KMS-11 (cell line): Measurements from ENCODE around the gene ADSL.

Experiments used
- H2AFZ ChIP-seq: fragments of 200-600 bp; sonication (generic); 2 replicates; pipeline ENCODE4 v1.6.1; 2016; ENCODE audit warnings: antibody characterized with exemption, mixed run types, low read depth
- H3K27ac ChIP-seq: fragments of 200-600 bp; sonication (generic); 2 replicates; pipeline ENCODE4 v1.6.1; 2016; ENCODE audit warnings: mild to moderate bottlenecking, mixed run types
- H3K27me3 ChIP-seq: fragments of 200-600 bp; sonication (generic); 2 replicates; pipeline ENCODE4 v1.6.1; 2017; ENCODE audit warnings: mild to moderate bottlenecking, low read depth, mixed run types, moderate library complexity; ENCODE audit not compliant: insufficient read depth
- H3K36me3 ChIP-seq: fragments of 200-600 bp; sonication (generic); 2 replicates; pipeline ENCODE4 v1.6.1; 2017; ENCODE audit warnings: mild to moderate bottlenecking, mixed run types; ENCODE audit not compliant: insufficient read depth
- H3K4me1 ChIP-seq: fragments of 200-600 bp; sonication (generic); 2 replicates; pipeline ENCODE4 v1.6.1; 2016; ENCODE audit warnings: mild to moderate bottlenecking, low read depth, mixed run types; ENCODE audit not compliant: poor library complexity, severe bottlenecking
- H3K4me2 ChIP-seq: fragments of 200-600 bp; sonication (generic); 2 replicates; pipeline ENCODE4 v1.7.0; 2016; ENCODE audit warnings: mild to moderate bottlenecking, mixed run types
- H3K4me3 ChIP-seq: fragments of 200-600 bp; sonication (generic); IDR thresholded peaks from 2 replicates; pipeline ENCODE4 v1.6.1; 2017; ENCODE audit warnings: low read depth, low read length, mixed read lengths; ENCODE audit not compliant: insufficient read depth
- H3K79me2 ChIP-seq: fragments of 200-600 bp; sonication (generic); 2 replicates; pipeline ENCODE4 v1.6.1; 2016; ENCODE audit warnings: low read depth, mixed run types; ENCODE audit not compliant: insufficient read depth
- H3K9ac ChIP-seq: fragments of 200-600 bp; sonication (generic); 2 replicates; pipeline ENCODE4 v1.6.1; 2016; ENCODE audit warnings: mild to moderate bottlenecking, mixed run types
- H4K20me1 ChIP-seq: fragments of 200-600 bp; sonication (generic); 2 replicates; pipeline ENCODE4 v1.6.1; 2016; ENCODE audit warnings: mild to moderate bottlenecking, mixed run types; ENCODE audit not compliant: insufficient read depth
- TF ChIP-seq, protein P1 (sequence below): fragments of 200-600 bp; sonication (generic); conservative IDR thresholded peaks from 2 replicates; pipeline ENCODE4 v1.6.1; 2017; ENCODE audit warnings: low read depth, mild to moderate bottlenecking, antibody characterized with exemption, low read length, moderate library complexity, mixed read lengths

Gene ADSL

DNA sequence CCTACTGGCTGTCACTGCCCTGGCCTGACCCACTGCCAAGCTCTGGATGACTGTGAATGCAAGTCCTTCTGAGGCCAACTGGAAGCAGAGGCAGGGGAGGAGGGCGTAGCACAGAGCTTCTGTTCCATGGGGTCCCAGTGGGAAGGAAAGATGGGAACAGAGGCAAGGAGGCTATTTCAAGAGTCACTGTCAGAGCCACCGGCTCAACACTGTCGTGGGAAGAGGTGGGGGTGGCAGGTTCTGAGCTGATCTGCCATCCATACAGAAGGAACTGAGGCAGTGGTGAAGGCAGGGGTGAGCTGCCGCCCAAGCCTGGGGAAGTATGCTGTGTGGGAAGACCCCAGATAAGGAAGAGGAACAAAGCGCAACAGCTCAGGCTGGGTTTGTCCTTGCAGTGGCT is 78.8 kb downstream of the ADSL start:
- Histone ChIP-seq H3K27me3 (no peaks in the 10 kb centered on the region), H3K4me1 (peaks cover 12% of the 10 kb centered on the region), H3K4me2 (no peak overlapping the region), H2AFZ (no peak overlapping the region), H3K36me3 (no peaks in the 10 kb centered on the region), H4K20me1 (no peaks in the 10 kb centered on the region), H3K27ac (no peak overlapping the region), H3K4me3 (no peak overlapping the region), H3K79me2 (no peaks in the 10 kb centered on the region), H3K9ac (no peak overlapping the region)
- TF ChIP-seq, protein P1, sequence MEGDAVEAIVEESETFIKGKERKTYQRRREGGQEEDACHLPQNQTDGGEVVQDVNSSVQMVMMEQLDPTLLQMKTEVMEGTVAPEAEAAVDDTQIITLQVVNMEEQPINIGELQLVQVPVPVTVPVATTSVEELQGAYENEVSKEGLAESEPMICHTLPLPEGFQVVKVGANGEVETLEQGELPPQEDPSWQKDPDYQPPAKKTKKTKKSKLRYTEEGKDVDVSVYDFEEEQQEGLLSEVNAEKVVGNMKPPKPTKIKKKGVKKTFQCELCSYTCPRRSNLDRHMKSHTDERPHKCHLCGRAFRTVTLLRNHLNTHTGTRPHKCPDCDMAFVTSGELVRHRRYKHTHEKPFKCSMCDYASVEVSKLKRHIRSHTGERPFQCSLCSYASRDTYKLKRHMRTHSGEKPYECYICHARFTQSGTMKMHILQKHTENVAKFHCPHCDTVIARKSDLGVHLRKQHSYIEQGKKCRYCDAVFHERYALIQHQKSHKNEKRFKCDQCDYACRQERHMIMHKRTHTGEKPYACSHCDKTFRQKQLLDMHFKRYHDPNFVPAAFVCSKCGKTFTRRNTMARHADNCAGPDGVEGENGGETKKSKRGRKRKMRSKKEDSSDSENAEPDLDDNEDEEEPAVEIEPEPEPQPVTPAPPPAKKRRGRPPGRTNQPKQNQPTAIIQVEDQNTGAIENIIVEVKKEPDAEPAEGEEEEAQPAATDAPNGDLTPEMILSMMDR, result no peak

DNA sequence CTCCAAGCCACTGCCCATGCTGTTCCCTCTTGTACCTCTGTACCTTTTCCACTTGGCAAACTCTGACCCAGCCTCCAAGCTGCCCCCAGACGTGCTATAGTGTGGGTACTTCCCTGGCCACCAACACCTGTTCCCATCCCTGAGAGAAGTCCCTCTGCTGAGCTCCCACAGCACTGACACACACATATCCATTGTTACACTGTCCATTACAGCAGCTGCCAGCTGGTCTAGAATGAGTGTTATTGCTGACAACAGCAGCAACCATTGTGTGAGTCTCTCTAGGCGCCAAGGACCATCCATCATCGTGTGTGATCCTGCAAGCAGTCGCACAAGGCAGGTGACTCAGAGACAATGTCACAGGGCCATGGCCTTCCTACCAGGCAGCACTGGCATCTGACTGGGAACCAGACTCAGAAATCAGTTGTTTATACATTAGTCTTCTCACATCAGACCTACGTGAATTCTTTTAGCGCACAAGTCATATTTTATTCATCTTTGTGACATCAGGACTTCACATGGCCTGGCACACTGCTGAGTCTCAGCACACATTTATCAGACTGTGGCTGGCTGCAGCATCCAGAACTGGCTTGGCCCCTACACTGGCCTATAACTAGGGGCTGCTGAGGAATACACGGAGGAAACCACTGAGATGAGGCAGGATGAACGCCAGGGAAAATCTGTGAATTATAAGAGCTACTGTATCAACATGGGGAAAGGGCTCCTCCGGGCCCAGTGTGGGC is 80.5 kb downstream of the ADSL start:
- H3K36me3 ChIP-seq, result no peaks in the 10 kb centered on the region
- TF ChIP-seq, protein P1, result no peak

DNA sequence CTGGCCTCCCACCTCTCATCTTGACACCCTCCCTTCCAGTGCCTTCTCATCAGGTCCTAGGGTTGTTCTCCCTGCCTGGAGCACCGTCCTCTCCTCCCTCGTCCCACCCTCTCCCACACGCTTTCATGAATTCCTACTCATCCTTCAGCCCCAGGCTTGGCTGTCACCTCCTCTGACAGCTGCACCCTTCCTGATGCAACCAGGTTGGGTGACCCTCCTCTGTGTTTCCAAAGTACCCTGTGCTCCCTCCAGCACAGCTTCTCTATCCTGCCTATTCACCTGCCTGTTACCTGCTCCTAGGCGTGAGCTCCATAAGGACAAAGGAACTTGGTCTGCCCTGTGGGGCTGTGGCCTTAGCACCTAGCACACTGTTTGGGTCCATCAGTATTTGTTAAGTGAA is 82.5 kb downstream of the ADSL start:
- no peak overlapping the region for H3K9ac ChIP-seq
- no peaks in the 10 kb centered on the region for H3K27me3 ChIP-seq
- no peaks in the 10 kb centered on the region for H3K36me3 ChIP-seq
- H4K20me1 ChIP-seq, result no peaks in the 10 kb centered on the region
- H2AFZ ChIP-seq, result no peak overlapping the region
- peaks cover 5% of the 10 kb centered on the region for H3K4me1 ChIP-seq
- TF ChIP-seq, protein P1, result no peak
- H3K4me3 ChIP-seq, result no peak overlapping the region
- no peak overlapping the region for H3K27ac ChIP-seq
- no peak overlapping the region for H3K4me2 ChIP-seq
- no peaks in the 10 kb centered on the region for H3K79me2 ChIP-seq

More for the DNA sequence above, 80.5 kb downstream of the ADSL start:
- Histone ChIP-seq H3K4me3 (no peak overlapping the region), H3K27ac (no peak overlapping the region), H3K4me2 (no peak overlapping the region), H3K9ac (no peak overlapping the region), H4K20me1 (no peaks in the 10 kb centered on the region), H3K79me2 (no peaks in the 10 kb centered on the region), H3K27me3 (no peaks in the 10 kb centered on the region), H2AFZ (no peak overlapping the region), H3K4me1 (peaks cover 12% of the 10 kb centered on the region)

DNA sequence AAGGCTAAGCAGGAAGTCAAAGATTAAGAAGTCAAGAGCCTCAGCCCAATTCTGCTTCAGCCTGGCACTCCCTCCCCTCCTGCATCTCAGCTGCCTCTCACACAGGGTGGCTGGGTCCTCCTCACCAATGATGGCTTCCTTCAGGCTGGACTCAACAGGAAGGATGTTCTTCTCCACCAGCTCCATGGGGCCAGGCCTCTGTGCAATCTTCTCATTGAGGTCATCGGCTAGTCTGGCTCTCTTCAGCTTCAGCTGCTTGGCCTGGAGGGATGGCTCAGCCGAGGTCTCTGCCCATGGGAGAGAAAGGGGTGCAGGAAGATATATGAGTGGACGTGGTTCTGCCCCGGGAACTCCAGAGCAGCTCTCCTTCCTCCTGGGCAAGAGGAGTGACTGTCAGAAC is 83.2 kb downstream of the ADSL start:
- TF ChIP-seq, protein P1, result no peak
- Histone ChIP-seq H2AFZ (no peak overlapping the region), H3K4me2 (no peak overlapping the region), H3K27ac (no peak overlapping the region), H3K4me3 (no peak overlapping the region), H3K9ac (no peak overlapping the region), H3K27me3 (no peaks in the 10 kb centered on the region), H4K20me1 (no peaks in the 10 kb centered on the region), H3K79me2 (no peaks in the 10 kb centered on the region), H3K4me1 (peaks cover 11% of the 10 kb centered on the region), H3K36me3 (no peaks in the 10 kb centered on the region)
